Measurements from ENCODE around the gene HMGCL.

GRCh38 chr1:23791516-23792047, 33.6 kb downstream of the HMGCL start:
- TF ChIP-seq POLR2A (IDR thresholded peaks at IDR 0.05) (no peak), CTCF (IDR thresholded peaks at IDR 0.05) (no peak)
